ENCODE results near the gene CPXM1.
"Not testable (repeated sequence)": the region's sequence is repeated elsewhere in the genome, so short reads cannot be mapped to it uniquely, and the experiment has no call there.

CPXM1 gene
- 0.06 to 0.26 reads per million in 2 experiments for total RNA-seq

GRCh38 chr20:2800521-2801285 is at the start of gene CPXM1:
Gene CPXM1 (minus strand): TSS chr20:2800627. CDS start chr20:2800572, 55 bp downstream.
- no peak for DNase-seq (ENCODE audit: low read depth)

GRCh38 chr20:2849529-2849928 is 49.1 kb upstream of the CPXM1 start:
- no peak for DNase-seq (ENCODE audit: low read depth)

- DNase-seq (ENCODE audit: low read depth) = no peak
These were observed 47.4 kb upstream of the CPXM1 start for GRCh38 chr20:2847802-2848201.

- no peak for DNase-seq (ENCODE audit: low read depth)
These were observed 46.3 kb upstream of the CPXM1 start for GRCh38 chr20:2846698-2847097.

GRCh38 chr20:2845607-2846006 is 45.2 kb upstream of the CPXM1 start:
- DNase-seq (ENCODE audit: low read depth) = no peak

GRCh38 chr20:2840967-2841531 is 40.6 kb upstream of the CPXM1 start:
- no peak for DNase-seq (ENCODE audit: low read depth)

GRCh38 chr20:2840138-2840966 is 39.9 kb upstream of the CPXM1 start, which contains the start of the genes PCED1A and VPS16:
Gene PCED1A (minus strand): TSS chr20:2840655. CDS start chr20:2839912, 743 bp downstream.
Gene VPS16 (plus strand): TSS chr20:2840745. CDS start chr20:2840775, 30 bp downstream.
- peak; percentile 82 for DNase-seq (ENCODE audit: low read depth)

- no peak for DNase-seq (ENCODE audit: low read depth)
These were observed 39.3 kb upstream of the CPXM1 start for GRCh38 chr20:2839732-2840137.

GRCh38 chr20:2838847-2839671 is 38.6 kb upstream of the CPXM1 start:
- no peak for DNase-seq (ENCODE audit: low read depth)

GRCh38 chr20:2838170-2838797 is 37.9 kb upstream of the CPXM1 start:
- DNase-seq (ENCODE audit: low read depth) = no peak

GRCh38 chr20:2837221-2837960 is 37.0 kb upstream of the CPXM1 start:
- no peak for DNase-seq (ENCODE audit: low read depth)

- DNase-seq (ENCODE audit: low read depth) = no peak
These were observed 35.6 kb upstream of the CPXM1 start for GRCh38 chr20:2836035-2836434.

GRCh38 chr20:2835331-2835796 is 34.9 kb upstream of the CPXM1 start:
- no peak for DNase-seq (ENCODE audit: low read depth)

GRCh38 chr20:2834401-2835110 is 34.1 kb upstream of the CPXM1 start:
- DNase-seq (ENCODE audit: low read depth) = no peak

GRCh38 chr20:2833761-2834160 is 33.3 kb upstream of the CPXM1 start:
- DNase-seq (ENCODE audit: low read depth) = no peak

- DNase-seq (ENCODE audit: low read depth) = not testable (repeated sequence)
These were observed 30.8 kb upstream of the CPXM1 start for GRCh38 chr20:2831206-2831605.

- no peak for DNase-seq (ENCODE audit: low read depth)
These were observed 28.9 kb upstream of the CPXM1 start for GRCh38 chr20:2829376-2829775.

GRCh38 chr20:2826655-2827054 is 26.2 kb upstream of the CPXM1 start:
- no peak for DNase-seq (ENCODE audit: low read depth)

GRCh38 chr20:2825761-2826160 is 25.3 kb upstream of the CPXM1 start:
- DNase-seq (ENCODE audit: low read depth) = no peak

GRCh38 chr20:2822073-2822472 is 21.6 kb upstream of the CPXM1 start:
- DNase-seq (ENCODE audit: low read depth) = peak; percentile 18

Data from T follicular helper cell (primary cell).